Upper lobe of left lung (tissue), 4 donors: ENCODE results near the gene STIMATE.

ENCODE experiments used
- EP300 ChIP-seq, 4 donors: sonication (generic); formaldehyde crosslinking; IDR thresholded peaks; one replicate each; pipeline ENCODE4 v1.5.1; 2017; ENCODE audit warnings: antibody characterized with exemption in 4 of 4, control low read depth in 2 of 4
- POLR2A ChIP-seq, 4 donors: fragments of 450-650 bp; IDR thresholded peaks; one replicate each; pipeline ENCODE4 v1.5.1; 2016 to 2017; ENCODE audit warnings: antibody characterized with exemption in 4 of 4, mild to moderate bottlenecking in 2 of 4
- POLR2AphosphoS5 ChIP-seq, 2 donors: sonication (generic); formaldehyde crosslinking; IDR thresholded peaks; one replicate each; pipeline ENCODE4 v1.5.1; 2017; ENCODE audit warnings: antibody characterized with exemption in 2 of 2
- TF ChIP-seq, protein P1 (sequence below), 6 experiments: fragments of 450-650 bp in 4 of 6; fragments of 200-600 bp in 2 of 6; sonication (generic) in 2 of 6; IDR thresholded peaks; one replicate each; pipeline ENCODE4 v1.5.1; 2016 to 2019; ENCODE audit warnings: antibody characterized with exemption in 6 of 6

- TF ChIP-seq, protein P1, sequence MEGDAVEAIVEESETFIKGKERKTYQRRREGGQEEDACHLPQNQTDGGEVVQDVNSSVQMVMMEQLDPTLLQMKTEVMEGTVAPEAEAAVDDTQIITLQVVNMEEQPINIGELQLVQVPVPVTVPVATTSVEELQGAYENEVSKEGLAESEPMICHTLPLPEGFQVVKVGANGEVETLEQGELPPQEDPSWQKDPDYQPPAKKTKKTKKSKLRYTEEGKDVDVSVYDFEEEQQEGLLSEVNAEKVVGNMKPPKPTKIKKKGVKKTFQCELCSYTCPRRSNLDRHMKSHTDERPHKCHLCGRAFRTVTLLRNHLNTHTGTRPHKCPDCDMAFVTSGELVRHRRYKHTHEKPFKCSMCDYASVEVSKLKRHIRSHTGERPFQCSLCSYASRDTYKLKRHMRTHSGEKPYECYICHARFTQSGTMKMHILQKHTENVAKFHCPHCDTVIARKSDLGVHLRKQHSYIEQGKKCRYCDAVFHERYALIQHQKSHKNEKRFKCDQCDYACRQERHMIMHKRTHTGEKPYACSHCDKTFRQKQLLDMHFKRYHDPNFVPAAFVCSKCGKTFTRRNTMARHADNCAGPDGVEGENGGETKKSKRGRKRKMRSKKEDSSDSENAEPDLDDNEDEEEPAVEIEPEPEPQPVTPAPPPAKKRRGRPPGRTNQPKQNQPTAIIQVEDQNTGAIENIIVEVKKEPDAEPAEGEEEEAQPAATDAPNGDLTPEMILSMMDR (IDR thresholded peaks at IDR 0.05), result no peak
- TF ChIP-seq POLR2AphosphoS5 (IDR thresholded peaks at IDR 0.05) (no peak), POLR2A (IDR thresholded peaks at IDR 0.05) (no peak), EP300 (IDR thresholded peaks at IDR 0.05) (no peak)
These were observed 7.4 kb downstream of the STIMATE start for GRCh38 chr3:52889901-52890300.
